PC-9 (cell line): ENCODE measurements around the gene GFI1. TPM values are rescaled to one million over a fixed set of nuclear protein-coding genes. Genes with fewer than 3 reads are reported as not detected.
A peak's percentile ranks its signal among the peaks of the same experiment; 100 is the strongest.

Experiments used
- BruUV-seq: library from RNA; stranded (reverse); fragments of 400-500 nt; replicated peaks from 2 replicates; lab custom pipeline; 2021; lab: Mats Ljungman, UMichigan
- CTCF ChIA-PET: fragments of 300-600 bp; sonication (Branson Sonifier 250); formaldehyde crosslinking; loops from one replicate; lab custom pipeline; 2022; ENCODE audit warnings: antibody characterized with exemption; lab: Charles Lee
- POLR2A ChIA-PET: fragments of 300-600 bp; sonication (Branson Sonifier 250); formaldehyde crosslinking; loops from one replicate; lab custom pipeline; 2022; ENCODE audit warnings: antibody characterized with exemption; ENCODE audit not compliant: unreplicated experiment; lab: Charles Lee
- DNase-seq, 2 experiments: peaks; one replicate each; pipeline versions ENCODE4 v3.0.0 to v3.0.0-alpha.2; 2015 to 2022; ENCODE audit warnings: mixed read lengths in 1 of 2
- H2AFZ ChIP-seq: fragments of 200-600 bp; sonication (generic); 2 replicates; pipeline ENCODE4 v1.8.1; 2017; ENCODE audit warnings: antibody characterized with exemption
- H3F3A ChIP-seq: fragments of 200-600 bp; sonication (generic); 2 replicates; pipeline ENCODE4 v1.8.1; 2017; ENCODE audit warnings: antibody characterized with exemption, mild to moderate bottlenecking, low read depth; ENCODE audit not compliant: insufficient read depth
- H3K27ac ChIP-seq: fragments of 200-600 bp; sonication (generic); 2 replicates; pipeline ENCODE4 v1.6.1; 2016; ENCODE audit warnings: mixed run types
- H3K27me3 ChIP-seq: fragments of 200-600 bp; sonication (generic); 2 replicates; pipeline ENCODE4 v1.6.1; 2016; ENCODE audit warnings: low read depth, mixed run types; ENCODE audit not compliant: insufficient read depth
- H3K36me3 ChIP-seq: fragments of 200-600 bp; sonication (generic); 2 replicates; pipeline ENCODE4 v1.6.1; 2016; ENCODE audit warnings: low read depth, mixed run types
- H3K4me1 ChIP-seq: fragments of 200-600 bp; sonication (generic); replicated peaks from 2 replicates; pipeline ENCODE4 v1.6.1; 2016; ENCODE audit warnings: mixed run types; ENCODE audit not compliant: insufficient read depth
- H3K4me2 ChIP-seq: fragments of 200-600 bp; sonication (generic); 2 replicates; pipeline ENCODE4 v1.6.1; 2017; ENCODE audit warnings: mixed run types
- H3K4me3 ChIP-seq: fragments of 200-600 bp; sonication (generic); 2 replicates; pipeline ENCODE4 v1.6.1; 2016; ENCODE audit warnings: mixed run types
- H3K79me2 ChIP-seq: fragments of 200-600 bp; sonication (generic); 2 replicates; pipeline ENCODE4 v1.6.1; 2017; ENCODE audit warnings: low read depth, mixed run types
- H3K9me2 ChIP-seq: fragments of 200-600 bp; sonication (generic); 2 replicates; pipeline ENCODE4 v1.8.1; 2017; ENCODE audit warnings: mild to moderate bottlenecking; ENCODE audit not compliant: insufficient read depth
- H3K9me3 ChIP-seq: fragments of 200-600 bp; sonication (generic); 2 replicates; pipeline ENCODE4 v1.8.1; 2016; ENCODE audit warnings: low read depth; ENCODE audit not compliant: insufficient read depth
- H4K20me1 ChIP-seq: fragments of 200-600 bp; sonication (generic); 2 replicates; pipeline ENCODE4 v1.8.1; 2017; ENCODE audit not compliant: insufficient read depth
- EZH2 ChIP-seq: fragments of 200-600 bp; sonication (generic); IDR thresholded peaks from 2 replicates; pipeline ENCODE4 v1.8.0; 2017; ENCODE audit warnings: antibody characterized with exemption, low read depth
- intact Hi-C: fragments of 100-400 bp; cut with micrococcal nuclease; formaldehyde crosslinking; loops from one replicate; pipeline ENCODE4 v1.10.0; 2022; ENCODE audit not compliant: unreplicated experiment
- total RNA-seq: library from RNA; stranded (reverse); gene quantifications from 2 replicates; pipeline ENCODE4 v1.2.3, GENCODE V29; 2021
- TF ChIP-seq, protein P1 (sequence below): fragments of 200-600 bp; sonication (generic); conservative IDR thresholded peaks from 2 replicates; pipeline ENCODE4 v1.6.1; 2017; ENCODE audit warnings: mixed run types, antibody characterized with exemption, mild to moderate bottlenecking, moderate library complexity

Gene GFI1
- total RNA-seq, 1 experiment from 2014 or later = 0.35 TPM

GRCh38 chr1:92488416-92488815, 1.7 kb upstream of the GFI1 start:
- BruUV-seq = no TSS peak
- intact Hi-C loops = no loop called here
- H3K4me3 ChIP-seq = no peak overlapping the region
- H3K9me2 ChIP-seq = no peaks in the 10 kb centered on the region
- H3K27me3 ChIP-seq = peaks cover 28% of the 10 kb centered on the region; the same call in 1 of the 2 replicates
- no peaks in the 10 kb centered on the region for H3K79me2 ChIP-seq
- DNase-seq = no peak
- H3K27ac ChIP-seq = no peak overlapping the region
- no peak for TF ChIP-seq EZH2
- TF ChIP-seq, protein P1, sequence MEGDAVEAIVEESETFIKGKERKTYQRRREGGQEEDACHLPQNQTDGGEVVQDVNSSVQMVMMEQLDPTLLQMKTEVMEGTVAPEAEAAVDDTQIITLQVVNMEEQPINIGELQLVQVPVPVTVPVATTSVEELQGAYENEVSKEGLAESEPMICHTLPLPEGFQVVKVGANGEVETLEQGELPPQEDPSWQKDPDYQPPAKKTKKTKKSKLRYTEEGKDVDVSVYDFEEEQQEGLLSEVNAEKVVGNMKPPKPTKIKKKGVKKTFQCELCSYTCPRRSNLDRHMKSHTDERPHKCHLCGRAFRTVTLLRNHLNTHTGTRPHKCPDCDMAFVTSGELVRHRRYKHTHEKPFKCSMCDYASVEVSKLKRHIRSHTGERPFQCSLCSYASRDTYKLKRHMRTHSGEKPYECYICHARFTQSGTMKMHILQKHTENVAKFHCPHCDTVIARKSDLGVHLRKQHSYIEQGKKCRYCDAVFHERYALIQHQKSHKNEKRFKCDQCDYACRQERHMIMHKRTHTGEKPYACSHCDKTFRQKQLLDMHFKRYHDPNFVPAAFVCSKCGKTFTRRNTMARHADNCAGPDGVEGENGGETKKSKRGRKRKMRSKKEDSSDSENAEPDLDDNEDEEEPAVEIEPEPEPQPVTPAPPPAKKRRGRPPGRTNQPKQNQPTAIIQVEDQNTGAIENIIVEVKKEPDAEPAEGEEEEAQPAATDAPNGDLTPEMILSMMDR = no peak
- H3F3A ChIP-seq = no peaks in the 10 kb centered on the region
- CTCF ChIA-PET = no interaction called here
- no peak overlapping the region for H3K4me2 ChIP-seq
- no peaks in the 10 kb centered on the region for H3K36me3 ChIP-seq
- H3K9me3 ChIP-seq = no peaks in the 10 kb centered on the region
- peaks cover 18% of the 10 kb centered on the region; the same call in 1 of the 2 replicates for H3K4me1 ChIP-seq
- H2AFZ ChIP-seq = no peak overlapping the region
- POLR2A ChIA-PET = interaction anchor here (0.9 kb wide), 1 partner anchor 628 kb away, joined by 3 read pairs; no protein-coding TSS in a partner anchor
- no peaks in the 10 kb centered on the region for H4K20me1 ChIP-seq

- no peak for DNase-seq
- no peaks in the 10 kb centered on the region for H3K9me3 ChIP-seq
- no peaks in the 10 kb centered on the region for H3K79me2 ChIP-seq
- intact Hi-C loops = no loop called here
- TF ChIP-seq, protein P1 = no peak
- no peak for TF ChIP-seq EZH2
- BruUV-seq = no TSS peak
- H3K4me2 ChIP-seq = no peak overlapping the region
- POLR2A ChIA-PET = no interaction called here
- H3K4me1 ChIP-seq = peaks cover 18% of the 10 kb centered on the region; the same call in 1 of the 2 replicates
- H3K4me3 ChIP-seq = no peak overlapping the region
- no peaks in the 10 kb centered on the region for H3F3A ChIP-seq
- no peak overlapping the region for H3K27ac ChIP-seq
- no peaks in the 10 kb centered on the region for H4K20me1 ChIP-seq
- no peaks in the 10 kb centered on the region for H3K9me2 ChIP-seq
- H3K27me3 ChIP-seq = peaks cover 37% of the 10 kb centered on the region; the same call in 1 of the 2 replicates
- no peaks in the 10 kb centered on the region for H3K36me3 ChIP-seq
- CTCF ChIA-PET = interaction anchor here (0.8 kb wide), 1 partner anchor 177 kb away, joined by 3 read pairs; no protein-coding TSS in a partner anchor
- no peak overlapping the region for H2AFZ ChIP-seq
Observed at GRCh38 chr1:92487078-92487605, 417 bp upstream of the GFI1 start.

DNA sequence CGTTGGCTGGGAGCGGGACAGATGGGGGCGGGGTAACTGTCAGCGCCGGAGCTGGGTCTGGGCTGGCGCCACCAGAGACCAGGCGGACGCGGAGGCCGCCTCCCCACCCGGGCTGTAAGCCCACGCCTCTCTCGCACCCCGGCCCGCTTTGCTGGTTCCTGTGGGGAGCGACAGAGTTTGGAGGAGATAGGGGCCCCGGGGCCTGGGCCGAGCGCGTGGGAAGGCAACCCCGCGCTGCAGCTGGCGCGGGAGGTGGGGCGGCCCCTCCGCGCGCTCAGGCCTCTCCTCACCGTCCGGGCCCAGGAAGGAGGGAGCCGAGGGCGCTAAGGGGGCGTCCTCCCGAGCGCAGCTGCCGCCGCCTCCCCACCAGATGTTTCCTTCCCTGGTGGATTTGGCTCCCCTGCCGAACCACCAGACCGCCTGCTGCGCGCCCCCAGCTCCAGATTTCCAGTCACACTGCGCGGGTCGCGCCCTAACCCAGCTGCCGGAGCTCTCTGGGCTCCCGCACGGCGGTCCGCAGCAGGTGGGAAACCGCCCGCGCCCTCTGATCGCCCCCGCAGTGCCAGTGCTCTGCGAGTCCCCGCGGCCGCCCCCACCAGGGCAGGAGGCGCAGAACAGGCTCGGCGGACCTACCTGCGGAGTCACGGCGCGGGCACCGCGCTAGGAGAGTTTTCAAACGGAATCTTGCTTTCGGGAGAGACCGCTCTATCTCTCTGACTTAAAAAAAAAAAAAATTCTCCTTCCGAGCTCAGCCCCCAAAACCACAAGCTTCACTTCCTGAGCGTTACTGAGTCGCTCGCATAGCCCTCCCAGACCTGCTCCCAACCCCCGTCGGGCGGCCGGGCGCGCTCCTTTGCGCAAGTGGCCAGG, 1.1 kb downstream of the GFI1 start:
- Histone ChIP-seq H2AFZ (peak overlapping the region; percentile 83), H3K27ac (no peak overlapping the region), H4K20me1 (no peaks in the 10 kb centered on the region), H3K79me2 (no peaks in the 10 kb centered on the region), H3K9me2 (no peaks in the 10 kb centered on the region), H3F3A (no peaks in the 10 kb centered on the region), H3K36me3 (no peaks in the 10 kb centered on the region), H3K4me3 (peak overlapping the region; percentile 78), H3K4me1 (peaks cover 18% of the 10 kb centered on the region; the same call in 1 of the 2 replicates), H3K9me3 (no peaks in the 10 kb centered on the region), H3K4me2 (peak overlapping the region; percentile 93), H3K27me3 (peaks cover 37% of the 10 kb centered on the region; the same call in 1 of the 2 replicates)
- DNase-seq = peak; percentile 45 to 61
- ChIA-PET CTCF (interaction anchor here (0.5 kb wide), 1 partner anchor 476 kb away, joined by 4 read pairs; no protein-coding TSS in a partner anchor), POLR2A (no interaction called here)
- TF ChIP-seq EZH2 = peak; percentile 98
- TF ChIP-seq, protein P1 = peak; percentile 69
- BruUV-seq = no TSS peak
- intact Hi-C loops = no loop called here
